Panc1 (cell line): ENCODE measurements around the gene TRIM17. TPM values are rescaled to one million over a fixed set of nuclear protein-coding genes. Genes with fewer than 3 reads are reported as not detected.

Experiments
- ATAC-seq: fragments of 200-7000 bp; cut with Tn5 transposase; 2 replicates; pipeline ENCODE4 v1.9.1; 2020; ENCODE audit warnings: mild to moderate bottlenecking, moderate library complexity
- BruUV-seq: library from RNA; stranded (reverse); fragments of 400-500 nt; replicated peaks from 2 replicates; lab custom pipeline; 2021; lab: Mats Ljungman, UMichigan
- CTCF ChIA-PET: fragments of 300-600 bp; sonication (Branson Sonifier 250); formaldehyde crosslinking; loops from one replicate; lab custom pipeline; 2022; ENCODE audit warnings: antibody characterized with exemption; lab: Charles Lee
- POLR2A ChIA-PET: fragments of 300-600 bp; sonication (Branson Sonifier 250); formaldehyde crosslinking; loops from one replicate; lab custom pipeline; 2022; ENCODE audit warnings: antibody characterized with exemption; lab: Charles Lee
- DNase-seq: peaks from one replicate; pipeline ENCODE4 v3.0.0-alpha.2; 2010; ENCODE audit warnings: low read depth, low spot score
- H3K27ac ChIP-seq: 2 replicates; pipeline ENCODE4 v1.5.1; 2011; ENCODE audit warnings: mild to moderate bottlenecking, low read length, inconsistent platforms
- H3K27me3 ChIP-seq: fragments of 200-500 bp; sonication (Bioruptor generic); 2 replicates; pipeline ENCODE4 v1.6.0; 2014; ENCODE audit warnings: low read length, inconsistent platforms; ENCODE audit not compliant: control insufficient read depth, insufficient read depth
- H3K36me3 ChIP-seq: fragments of 200-500 bp; sonication (Bioruptor generic); 2 replicates; pipeline ENCODE4 v1.5.1; 2014; ENCODE audit warnings: inconsistent platforms, mild to moderate bottlenecking, low read length, moderate library complexity; ENCODE audit not compliant: control insufficient read depth, insufficient read depth
- H3K4me1 ChIP-seq: 2 replicates; pipeline ENCODE4 v1.5.1; 2011; ENCODE audit warnings: inconsistent platforms, mild to moderate bottlenecking, low read length, moderate library complexity; ENCODE audit not compliant: control insufficient read depth, insufficient read depth
- H3K4me3 ChIP-seq, 2 experiments: 2 replicates each; pipeline ENCODE4 v1.5.1; 2011 to 2012; ENCODE audit warnings: low read depth in 2 of 2, low read length in 2 of 2, mild to moderate bottlenecking in 2 of 2, inconsistent platforms in 1 of 2, moderate library complexity in 1 of 2
- H3K9me3 ChIP-seq: fragments of 200-500 bp; sonication (Bioruptor generic); 2 replicates; pipeline ENCODE4 v1.5.1; 2014; ENCODE audit warnings: low read depth, mild to moderate bottlenecking, inconsistent platforms, low read length, moderate library complexity; ENCODE audit not compliant: control insufficient read depth, insufficient read depth
- POLR2AphosphoS5 ChIP-seq: IDR thresholded peaks from 2 replicates; pipeline ENCODE4 v1.6.1; 2012; ENCODE audit warnings: mild to moderate bottlenecking, low read depth, low read length, moderate library complexity
- SIN3A ChIP-seq: IDR thresholded peaks from 2 replicates; pipeline ENCODE4 v1.6.1; 2012; ENCODE audit warnings: low read depth, mild to moderate bottlenecking, low read length, moderate library complexity, borderline replicate concordance; ENCODE audit not compliant: insufficient read depth
- TCF7L2 ChIP-seq: IDR thresholded peaks from 2 replicates; pipeline ENCODE4 v1.6.1; 2011; ENCODE audit warnings: mild to moderate bottlenecking, low read depth, low read length, inconsistent platforms
- in situ Hi-C: cut with HindIII; loops from 2 replicates; pipeline ENCODE4 v1.10.0; 2016; ENCODE audit warnings: low sequenced_read_pairs, low pct_unique_long_range_greater_than_20kb
- intact Hi-C: fragments of 100-400 bp; cut with micrococcal nuclease; formaldehyde crosslinking; loops from one replicate; pipeline ENCODE4 v1.10.0; 2022; ENCODE audit not compliant: unreplicated experiment
- total RNA-seq: library from RNA; stranded (reverse); gene quantifications from one replicate; pipeline ENCODE4 v1.2.1, GENCODE V29; 2021; ENCODE audit not compliant: unreplicated experiment
- TF ChIP-seq, protein P1 (sequence below): fragments of 450-650 bp; IDR thresholded peaks from 2 replicates; pipeline ENCODE4 v1.5.1; 2017; ENCODE audit warnings: mild to moderate bottlenecking
- TF ChIP-seq, protein P2 (sequence below), 2 experiments: IDR thresholded peaks; 2 replicates each; pipeline ENCODE4 v1.6.1; 2011 to 2012; ENCODE audit warnings: low read depth in 2 of 2, control low read depth in 1 of 2, low read length in 1 of 2, mild to moderate bottlenecking in 1 of 2, moderate library complexity in 1 of 2; ENCODE audit not compliant: insufficient read depth in 1 of 2

Gene TRIM17
- total RNA-seq, 1 experiment from 2014 or later = 1.2 TPM

DNA sequence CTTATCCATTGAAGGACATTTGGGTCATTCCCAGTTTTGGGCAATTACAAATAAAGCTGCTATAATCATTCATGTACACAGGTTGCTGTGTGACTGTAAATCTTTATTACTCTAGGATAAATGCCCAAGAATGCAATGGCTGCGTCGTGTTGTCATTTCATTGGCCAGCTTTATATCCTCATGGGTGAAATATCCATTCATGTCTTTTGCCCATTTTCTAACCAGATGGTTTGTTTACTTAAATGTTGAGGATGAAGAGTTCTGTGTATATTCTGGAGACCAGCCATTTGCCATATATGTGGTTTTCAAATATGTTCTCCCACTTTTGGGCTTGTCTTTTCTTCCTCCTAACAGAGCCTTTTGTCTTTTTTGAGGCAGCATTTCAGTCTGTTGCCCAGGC is 35.3 kb downstream of the TRIM17 start:
- no peaks in the 10 kb centered on the region for H3K36me3 ChIP-seq
- no peak overlapping the region for H3K4me3 ChIP-seq
- ChIA-PET POLR2A (no interaction called here), CTCF (no interaction called here)
- intact Hi-C loops = no loop called here
- H3K4me1 ChIP-seq = 0 out of 2 replicates have a peak, but pooled peaks cover 2% of the 10 kb centered on the region
- in situ Hi-C loops = no loop called here
- no peaks in the 10 kb centered on the region for H3K9me3 ChIP-seq
- DNase-seq (no peak), ATAC-seq (no peak)
- TF ChIP-seq, protein P1, sequence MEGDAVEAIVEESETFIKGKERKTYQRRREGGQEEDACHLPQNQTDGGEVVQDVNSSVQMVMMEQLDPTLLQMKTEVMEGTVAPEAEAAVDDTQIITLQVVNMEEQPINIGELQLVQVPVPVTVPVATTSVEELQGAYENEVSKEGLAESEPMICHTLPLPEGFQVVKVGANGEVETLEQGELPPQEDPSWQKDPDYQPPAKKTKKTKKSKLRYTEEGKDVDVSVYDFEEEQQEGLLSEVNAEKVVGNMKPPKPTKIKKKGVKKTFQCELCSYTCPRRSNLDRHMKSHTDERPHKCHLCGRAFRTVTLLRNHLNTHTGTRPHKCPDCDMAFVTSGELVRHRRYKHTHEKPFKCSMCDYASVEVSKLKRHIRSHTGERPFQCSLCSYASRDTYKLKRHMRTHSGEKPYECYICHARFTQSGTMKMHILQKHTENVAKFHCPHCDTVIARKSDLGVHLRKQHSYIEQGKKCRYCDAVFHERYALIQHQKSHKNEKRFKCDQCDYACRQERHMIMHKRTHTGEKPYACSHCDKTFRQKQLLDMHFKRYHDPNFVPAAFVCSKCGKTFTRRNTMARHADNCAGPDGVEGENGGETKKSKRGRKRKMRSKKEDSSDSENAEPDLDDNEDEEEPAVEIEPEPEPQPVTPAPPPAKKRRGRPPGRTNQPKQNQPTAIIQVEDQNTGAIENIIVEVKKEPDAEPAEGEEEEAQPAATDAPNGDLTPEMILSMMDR = no peak
- BruUV-seq = no TSS peak
- peaks cover 6% of the 10 kb centered on the region for H3K27me3 ChIP-seq
- no peak overlapping the region for H3K27ac ChIP-seq

DNA sequence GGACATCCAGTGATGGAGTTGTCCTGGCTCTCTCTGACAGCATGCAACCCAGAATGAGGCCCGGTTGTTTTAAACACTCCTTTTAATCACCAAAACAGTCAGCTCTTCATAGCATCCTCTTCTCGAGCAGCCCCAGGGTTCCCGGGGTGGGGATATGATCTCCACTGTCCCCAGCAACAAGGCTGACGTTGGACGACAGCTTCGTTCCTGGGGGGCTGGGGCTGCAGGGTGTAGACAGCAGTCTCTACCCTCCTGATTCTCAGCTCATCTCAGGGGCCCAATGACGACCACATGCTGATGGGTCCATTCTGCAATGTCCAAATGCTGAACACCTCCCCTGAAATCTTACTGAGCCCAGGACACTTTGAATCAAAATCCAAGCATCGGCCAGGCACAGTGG is 37.0 kb downstream of the TRIM17 start:
- Histone ChIP-seq H3K9me3 (no peaks in the 10 kb centered on the region), H3K27ac (no peak overlapping the region), H3K27me3 (no peaks in the 10 kb centered on the region), H3K4me1 (0 out of 2 replicates have a peak, but pooled peaks cover 2% of the 10 kb centered on the region), H3K36me3 (no peaks in the 10 kb centered on the region), H3K4me3 (no peak overlapping the region)
- ChIA-PET CTCF (interaction anchor here (0.5 kb wide), 1 partner anchor 15 kb away, joined by 4 read pairs; no protein-coding TSS in a partner anchor), POLR2A (no interaction called here)
- DNase-seq = no peak
- no TSS peak for BruUV-seq
- TF ChIP-seq SIN3A (no peak), POLR2AphosphoS5 (no peak), TCF7L2 (no peak)
- TF ChIP-seq, protein P2, sequence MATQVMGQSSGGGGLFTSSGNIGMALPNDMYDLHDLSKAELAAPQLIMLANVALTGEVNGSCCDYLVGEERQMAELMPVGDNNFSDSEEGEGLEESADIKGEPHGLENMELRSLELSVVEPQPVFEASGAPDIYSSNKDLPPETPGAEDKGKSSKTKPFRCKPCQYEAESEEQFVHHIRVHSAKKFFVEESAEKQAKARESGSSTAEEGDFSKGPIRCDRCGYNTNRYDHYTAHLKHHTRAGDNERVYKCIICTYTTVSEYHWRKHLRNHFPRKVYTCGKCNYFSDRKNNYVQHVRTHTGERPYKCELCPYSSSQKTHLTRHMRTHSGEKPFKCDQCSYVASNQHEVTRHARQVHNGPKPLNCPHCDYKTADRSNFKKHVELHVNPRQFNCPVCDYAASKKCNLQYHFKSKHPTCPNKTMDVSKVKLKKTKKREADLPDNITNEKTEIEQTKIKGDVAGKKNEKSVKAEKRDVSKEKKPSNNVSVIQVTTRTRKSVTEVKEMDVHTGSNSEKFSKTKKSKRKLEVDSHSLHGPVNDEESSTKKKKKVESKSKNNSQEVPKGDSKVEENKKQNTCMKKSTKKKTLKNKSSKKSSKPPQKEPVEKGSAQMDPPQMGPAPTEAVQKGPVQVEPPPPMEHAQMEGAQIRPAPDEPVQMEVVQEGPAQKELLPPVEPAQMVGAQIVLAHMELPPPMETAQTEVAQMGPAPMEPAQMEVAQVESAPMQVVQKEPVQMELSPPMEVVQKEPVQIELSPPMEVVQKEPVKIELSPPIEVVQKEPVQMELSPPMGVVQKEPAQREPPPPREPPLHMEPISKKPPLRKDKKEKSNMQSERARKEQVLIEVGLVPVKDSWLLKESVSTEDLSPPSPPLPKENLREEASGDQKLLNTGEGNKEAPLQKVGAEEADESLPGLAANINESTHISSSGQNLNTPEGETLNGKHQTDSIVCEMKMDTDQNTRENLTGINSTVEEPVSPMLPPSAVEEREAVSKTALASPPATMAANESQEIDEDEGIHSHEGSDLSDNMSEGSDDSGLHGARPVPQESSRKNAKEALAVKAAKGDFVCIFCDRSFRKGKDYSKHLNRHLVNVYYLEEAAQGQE (IDR thresholded peaks at IDR 0.05; ENCODE audit: insufficient read depth in 1 of 2, low read depth in 2 of 2, low read length in 1 of 2) = no peak
- TF ChIP-seq, protein P1 = no peak
- intact Hi-C loops = no loop called here
- in situ Hi-C loops = no loop called here
- no peak for ATAC-seq
